Keratinocyte (primary cell): ENCODE data around the gene CRTC1.

Experiments used
- EZH2 ChIP-seq: IDR thresholded peaks from one replicate; pipeline ENCODE4 v1.6.1; 2012; ENCODE audit warnings: inconsistent platforms, mild to moderate bottlenecking, low read length, moderate library complexity
- TF ChIP-seq, protein P1 (sequence below), 3 experiments: IDR thresholded peaks in 1 of 3; conservative IDR thresholded peaks in 1 of 3; optimal IDR thresholded peaks in 1 of 3; 2 replicates in 2 of 3; 3 replicates in 1 of 3; pipeline versions ENCODE3 to v1.5.1; 2011; ENCODE audit warnings: low read length in 3 of 3, mild to moderate bottlenecking in 3 of 3, moderate library complexity in 2 of 3, control low read depth in 1 of 3, inconsistent platforms in 1 of 3; ENCODE audit not compliant: insufficient read depth in 2 of 3; ENCODE audit errors: extremely low read depth in 1 of 3

GRCh38 chr19:18645035-18645511 is 38.4 kb upstream of the CRTC1 start:
- no peak for TF ChIP-seq EZH2
- TF ChIP-seq, protein P1, sequence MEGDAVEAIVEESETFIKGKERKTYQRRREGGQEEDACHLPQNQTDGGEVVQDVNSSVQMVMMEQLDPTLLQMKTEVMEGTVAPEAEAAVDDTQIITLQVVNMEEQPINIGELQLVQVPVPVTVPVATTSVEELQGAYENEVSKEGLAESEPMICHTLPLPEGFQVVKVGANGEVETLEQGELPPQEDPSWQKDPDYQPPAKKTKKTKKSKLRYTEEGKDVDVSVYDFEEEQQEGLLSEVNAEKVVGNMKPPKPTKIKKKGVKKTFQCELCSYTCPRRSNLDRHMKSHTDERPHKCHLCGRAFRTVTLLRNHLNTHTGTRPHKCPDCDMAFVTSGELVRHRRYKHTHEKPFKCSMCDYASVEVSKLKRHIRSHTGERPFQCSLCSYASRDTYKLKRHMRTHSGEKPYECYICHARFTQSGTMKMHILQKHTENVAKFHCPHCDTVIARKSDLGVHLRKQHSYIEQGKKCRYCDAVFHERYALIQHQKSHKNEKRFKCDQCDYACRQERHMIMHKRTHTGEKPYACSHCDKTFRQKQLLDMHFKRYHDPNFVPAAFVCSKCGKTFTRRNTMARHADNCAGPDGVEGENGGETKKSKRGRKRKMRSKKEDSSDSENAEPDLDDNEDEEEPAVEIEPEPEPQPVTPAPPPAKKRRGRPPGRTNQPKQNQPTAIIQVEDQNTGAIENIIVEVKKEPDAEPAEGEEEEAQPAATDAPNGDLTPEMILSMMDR (optimal IDR thresholded peaks at IDR 0.05 in 1 of 3, IDR thresholded peaks at IDR 0.05 in 1 of 3, conservative IDR thresholded peaks at IDR 0.05 in 1 of 3; ENCODE audit: extremely low read depth in 1 of 3, insufficient read depth in 2 of 3, low read length in 3 of 3) = no peak
